ENCODE measurements around the gene BRSK2.

DNA sequence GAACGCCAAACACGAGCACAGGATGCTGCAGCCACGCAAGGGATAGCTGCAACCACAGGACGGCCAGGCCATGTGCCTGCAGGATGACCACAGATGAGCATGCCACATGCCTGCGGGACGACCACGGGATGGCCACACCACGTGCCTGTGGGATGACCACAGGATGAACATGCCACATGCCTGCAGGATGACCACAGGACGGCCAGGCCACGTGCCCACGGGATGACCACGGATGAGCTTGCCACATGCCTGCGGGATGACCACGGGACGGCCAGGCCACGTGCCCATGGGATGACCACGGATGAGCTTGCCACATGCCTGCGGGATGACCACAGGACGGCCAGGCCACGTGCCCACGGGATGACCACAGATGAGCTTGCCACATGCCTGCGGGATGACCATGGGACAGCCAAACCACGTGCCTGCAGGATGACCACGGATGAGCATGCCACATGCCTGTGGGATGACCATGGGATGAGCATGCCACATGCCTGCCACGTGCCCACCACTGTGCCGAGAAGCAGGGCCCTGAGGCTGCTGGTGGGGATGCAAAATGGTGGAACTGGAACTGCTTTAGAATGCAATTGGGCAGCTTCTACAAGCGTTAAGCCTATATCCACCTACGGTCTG is 109.6 kb downstream of the BRSK2 start:
- TF ChIP-seq, protein P1, sequence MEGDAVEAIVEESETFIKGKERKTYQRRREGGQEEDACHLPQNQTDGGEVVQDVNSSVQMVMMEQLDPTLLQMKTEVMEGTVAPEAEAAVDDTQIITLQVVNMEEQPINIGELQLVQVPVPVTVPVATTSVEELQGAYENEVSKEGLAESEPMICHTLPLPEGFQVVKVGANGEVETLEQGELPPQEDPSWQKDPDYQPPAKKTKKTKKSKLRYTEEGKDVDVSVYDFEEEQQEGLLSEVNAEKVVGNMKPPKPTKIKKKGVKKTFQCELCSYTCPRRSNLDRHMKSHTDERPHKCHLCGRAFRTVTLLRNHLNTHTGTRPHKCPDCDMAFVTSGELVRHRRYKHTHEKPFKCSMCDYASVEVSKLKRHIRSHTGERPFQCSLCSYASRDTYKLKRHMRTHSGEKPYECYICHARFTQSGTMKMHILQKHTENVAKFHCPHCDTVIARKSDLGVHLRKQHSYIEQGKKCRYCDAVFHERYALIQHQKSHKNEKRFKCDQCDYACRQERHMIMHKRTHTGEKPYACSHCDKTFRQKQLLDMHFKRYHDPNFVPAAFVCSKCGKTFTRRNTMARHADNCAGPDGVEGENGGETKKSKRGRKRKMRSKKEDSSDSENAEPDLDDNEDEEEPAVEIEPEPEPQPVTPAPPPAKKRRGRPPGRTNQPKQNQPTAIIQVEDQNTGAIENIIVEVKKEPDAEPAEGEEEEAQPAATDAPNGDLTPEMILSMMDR (IDR thresholded peaks at IDR 0.05; ENCODE audit: low read length) = no peak
- TF ChIP-seq EZH2 (IDR thresholded peaks at IDR 0.05; ENCODE audit: borderline replicate concordance, low read length) = no peak
